Hepatocyte (in vitro differentiated cells): ENCODE results near the gene AP5S1. TPM values are rescaled to one million over a fixed set of nuclear protein-coding genes. Genes with fewer than 3 reads are reported as not detected.

Experiments
- DNase-seq: peaks from one replicate; pipeline ENCODE4 v3.0.0-alpha.2; 2016; ENCODE audit warnings: low spot score
- H2AFZ ChIP-seq: fragments of 200-600 bp; sonication (generic); 2 replicates; pipeline ENCODE4 v1.6.0; 2016; ENCODE audit warnings: antibody characterized with exemption, mild to moderate bottlenecking
- H3K27ac ChIP-seq: fragments of 200-600 bp; sonication (generic); 2 replicates; pipeline ENCODE4 v1.5.1; 2016; ENCODE audit warnings: mild to moderate bottlenecking
- H3K27me3 ChIP-seq: fragments of 200-600 bp; sonication (generic); 2 replicates; pipeline ENCODE4 v1.6.1; 2016
- H3K36me3 ChIP-seq: fragments of 200-600 bp; sonication (generic); replicated peaks from 2 replicates; pipeline ENCODE4 v1.5.1; 2016; ENCODE audit warnings: low read depth; ENCODE audit not compliant: insufficient read depth
- H3K4me1 ChIP-seq: fragments of 200-600 bp; sonication (generic); 2 replicates; pipeline ENCODE4 v1.5.1; 2016; ENCODE audit warnings: mild to moderate bottlenecking, moderate library complexity; ENCODE audit not compliant: insufficient read depth
- H3K4me2 ChIP-seq: fragments of 200-600 bp; sonication (generic); 2 replicates; pipeline ENCODE4 v1.6.0; 2016
- H3K4me3 ChIP-seq: fragments of 200-600 bp; sonication (generic); 2 replicates; pipeline ENCODE4 v1.5.1; 2016; ENCODE audit warnings: mild to moderate bottlenecking
- H3K79me2 ChIP-seq: fragments of 200-600 bp; sonication (generic); 2 replicates; pipeline ENCODE4 v1.6.0; 2017; ENCODE audit warnings: mild to moderate bottlenecking
- H3K9me2 ChIP-seq: fragments of 200-600 bp; sonication (generic); replicated peaks from 2 replicates; pipeline ENCODE4 v1.6.0; 2017; ENCODE audit warnings: mild to moderate bottlenecking; ENCODE audit not compliant: insufficient read depth
- H3K9me3 ChIP-seq: fragments of 200-600 bp; sonication (generic); 2 replicates; pipeline ENCODE4 v1.5.1; 2016; ENCODE audit warnings: low read depth, mild to moderate bottlenecking
- H4K20me1 ChIP-seq: fragments of 200-600 bp; sonication (generic); 2 replicates; pipeline ENCODE4 v1.6.0; 2016; ENCODE audit warnings: mild to moderate bottlenecking; ENCODE audit not compliant: insufficient read depth, poor library complexity, severe bottlenecking
- CTCF ChIP-seq: fragments of 200-600 bp; sonication (generic); IDR thresholded peaks from 2 replicates; pipeline ENCODE4 v1.5.1; 2016; ENCODE audit warnings: antibody characterized with exemption, mild to moderate bottlenecking; ENCODE audit not compliant: poor library complexity
- EZH2 ChIP-seq: fragments of 200-600 bp; sonication (generic); IDR thresholded peaks from 2 replicates; pipeline ENCODE4 v1.6.1; 2016; ENCODE audit warnings: antibody characterized with exemption, mild to moderate bottlenecking, borderline replicate concordance
- EZH2phosphoT487 ChIP-seq: fragments of 200-600 bp; sonication (generic); IDR thresholded peaks from one replicate; pipeline ENCODE4 v1.6.1; 2018; ENCODE audit warnings: antibody characterized with exemption, mild to moderate bottlenecking, low read depth, moderate library complexity; ENCODE audit not compliant: unreplicated experiment, severe bottlenecking
- WGBS: methylation state at CpG from one replicate; pipeline ENCODE4 v1.1.6; 2016; ENCODE audit warnings: low lambda C conversion rate; ENCODE audit errors: missing lambda C conversion rate; 5-methylcytosine and 5-hydroxymethylcytosine counted together
- polyA plus RNA-seq: library from polyadenylated mRNA; unstranded; fragments of >200 nt; fragmentation: Nextera tagmentation; extraction: Ambion mirVana; gene quantifications from 2 replicates; pipeline ENCODE4 v1.2.1, GENCODE V29; 2016
- total RNA-seq: library from RNA; depleted of rRNA; stranded (reverse); fragments of >200 nt; gene quantifications from 2 replicates; pipeline ENCODE4 v1.2.3, GENCODE V29; 2014

Gene AP5S1
- total and polyA plus RNA-seq, 2 experiments from 2014 or later = 13.8 to 21.8 TPM

DNA sequence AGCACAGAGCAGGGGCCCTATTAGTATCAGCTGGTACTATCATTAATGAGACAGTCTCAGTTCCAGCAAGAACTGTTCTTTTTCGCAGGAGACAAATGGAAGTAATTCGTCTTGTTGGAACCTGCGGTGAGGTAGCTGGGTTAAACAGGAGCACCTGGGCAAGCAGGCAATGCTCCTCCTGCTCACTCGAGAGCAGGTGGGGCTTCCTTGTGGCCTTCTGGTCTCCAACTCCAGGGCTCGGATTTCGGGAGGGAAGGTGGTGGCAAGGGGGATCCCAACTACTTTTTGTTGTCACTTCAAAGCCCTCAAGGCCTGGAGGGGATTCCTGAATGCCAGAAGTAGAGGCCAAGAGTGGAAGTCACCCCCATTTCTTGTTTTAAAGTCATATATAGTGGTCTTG lies 37.8 kb upstream of the AP5S1 start:
- Histone ChIP-seq H3K79me2 (peaks cover 30% of the 10 kb centered on the region), H3K4me1 (peaks cover 44% of the 10 kb centered on the region), H4K20me1 (peaks cover 18% of the 10 kb centered on the region), H2AFZ (no peak overlapping the region), H3K27ac (peak overlapping the region; percentile 55), H3K9me3 (no peaks in the 10 kb centered on the region), H3K9me2 (no peaks in the 10 kb centered on the region), H3K4me2 (peak overlapping the region; percentile 32), H3K36me3 (no peaks in the 10 kb centered on the region), H3K4me3 (no peak overlapping the region), H3K27me3 (peaks cover 12% of the 10 kb centered on the region)
- TF ChIP-seq CTCF (no peak), EZH2 (no peak), EZH2phosphoT487 (no peak)
- no peak for DNase-seq
- 88% methylated on average over 6 of the region's 6 CpGs for WGBS

GRCh38 chr20:3783068-3783489 lies 37.3 kb upstream of the AP5S1 start:
- peak overlapping the region; percentile 55 for H3K27ac ChIP-seq
- no peaks in the 10 kb centered on the region for H3K9me3 ChIP-seq
- no peak overlapping the region for H3K4me3 ChIP-seq
- H3K36me3 ChIP-seq = no peaks in the 10 kb centered on the region
- H3K4me1 ChIP-seq = peaks cover 39% of the 10 kb centered on the region
- H3K27me3 ChIP-seq = peaks cover 12% of the 10 kb centered on the region
- peaks cover 18% of the 10 kb centered on the region for H4K20me1 ChIP-seq
- no peaks in the 10 kb centered on the region for H3K9me2 ChIP-seq
- no peak for TF ChIP-seq EZH2phosphoT487
- TF ChIP-seq CTCF = no peak
- TF ChIP-seq EZH2 = no peak
- 71% methylated on average over 2 of the region's 2 CpGs for WGBS
- peak overlapping the region; percentile 32 for H3K4me2 ChIP-seq
- no peak for DNase-seq
- no peak overlapping the region for H2AFZ ChIP-seq
- H3K79me2 ChIP-seq = peaks cover 32% of the 10 kb centered on the region

DNA sequence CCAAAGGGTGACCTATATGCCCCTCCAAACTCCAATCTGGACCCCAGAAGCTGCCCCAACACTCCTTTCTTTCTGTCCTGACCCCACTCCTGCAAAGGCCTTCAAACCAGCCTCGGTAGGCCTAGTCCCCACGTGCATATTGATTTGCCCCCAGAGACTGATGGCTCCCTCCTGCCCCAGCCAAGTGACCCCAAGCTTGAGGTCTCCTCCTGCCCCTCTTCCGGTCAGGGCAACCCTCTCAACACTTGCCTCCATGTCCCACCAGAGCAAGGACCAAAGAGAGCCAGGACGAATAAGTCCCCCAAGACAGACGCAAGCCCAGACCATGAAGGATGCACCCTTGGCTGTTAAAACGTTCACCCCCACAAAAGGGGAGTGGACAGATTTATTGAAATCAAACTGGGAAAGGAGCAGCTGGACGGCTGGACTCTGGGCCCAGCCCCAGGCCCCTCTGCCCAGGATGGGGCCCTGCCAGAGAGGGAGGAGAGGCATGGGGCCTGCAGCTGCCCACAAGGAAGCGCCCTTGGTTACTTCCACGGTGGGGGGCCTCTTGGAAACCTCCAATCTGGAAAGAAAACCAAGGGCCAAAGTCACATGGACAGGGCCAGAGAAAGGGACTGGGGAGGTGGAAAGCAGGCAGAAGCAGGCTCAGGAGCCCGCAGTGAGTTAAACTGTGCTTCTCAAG lies 36.7 kb upstream of the AP5S1 start:
- Histone ChIP-seq H3K4me1 (peaks cover 34% of the 10 kb centered on the region), H3K27me3 (peaks cover 8% of the 10 kb centered on the region), H2AFZ (no peak overlapping the region), H3K27ac (no peak overlapping the region), H3K4me3 (no peak overlapping the region), H3K9me3 (no peaks in the 10 kb centered on the region), H3K4me2 (peak overlapping the region; percentile 97), H3K36me3 (no peaks in the 10 kb centered on the region), H3K9me2 (no peaks in the 10 kb centered on the region), H4K20me1 (peaks cover 18% of the 10 kb centered on the region), H3K79me2 (peaks cover 32% of the 10 kb centered on the region)
- WGBS = 92% methylated on average over 9 of the region's 10 CpGs
- TF ChIP-seq EZH2 = no peak
- TF ChIP-seq EZH2phosphoT487 = no peak
- TF ChIP-seq CTCF = no peak
- DNase-seq = no peak
